SK-MEL-5 (cell line): Measurements from ENCODE around the gene IRF2BP1. TPM values are rescaled to one million over a fixed set of nuclear protein-coding genes. Genes with fewer than 3 reads are reported as not detected.
A peak's percentile ranks its signal among the peaks of the same experiment; 100 is the strongest.

Experiments used
- DNase-seq: peaks from one replicate; pipeline ENCODE4 v3.0.0-alpha.2; 2016; ENCODE audit warnings: low read depth, low spot score
- in situ Hi-C: cut with HindIII; loops from 2 replicates; pipeline ENCODE4 v1.10.0; 2016; ENCODE audit warnings: low sequenced_read_pairs, high pct_unique_total_duplicates, low pct_unique_long_range_greater_than_20kb
- total RNA-seq: library from RNA; depleted of rRNA; stranded (reverse); fragments of >200 nt; shearing (Covaris generic); gene quantifications from 2 replicates; pipeline ENCODE4 v1.2.3, GENCODE V29; 2014

IRF2BP1 gene
- total RNA-seq, 1 experiment from 2014 or later: 20.6 TPM

DNA sequence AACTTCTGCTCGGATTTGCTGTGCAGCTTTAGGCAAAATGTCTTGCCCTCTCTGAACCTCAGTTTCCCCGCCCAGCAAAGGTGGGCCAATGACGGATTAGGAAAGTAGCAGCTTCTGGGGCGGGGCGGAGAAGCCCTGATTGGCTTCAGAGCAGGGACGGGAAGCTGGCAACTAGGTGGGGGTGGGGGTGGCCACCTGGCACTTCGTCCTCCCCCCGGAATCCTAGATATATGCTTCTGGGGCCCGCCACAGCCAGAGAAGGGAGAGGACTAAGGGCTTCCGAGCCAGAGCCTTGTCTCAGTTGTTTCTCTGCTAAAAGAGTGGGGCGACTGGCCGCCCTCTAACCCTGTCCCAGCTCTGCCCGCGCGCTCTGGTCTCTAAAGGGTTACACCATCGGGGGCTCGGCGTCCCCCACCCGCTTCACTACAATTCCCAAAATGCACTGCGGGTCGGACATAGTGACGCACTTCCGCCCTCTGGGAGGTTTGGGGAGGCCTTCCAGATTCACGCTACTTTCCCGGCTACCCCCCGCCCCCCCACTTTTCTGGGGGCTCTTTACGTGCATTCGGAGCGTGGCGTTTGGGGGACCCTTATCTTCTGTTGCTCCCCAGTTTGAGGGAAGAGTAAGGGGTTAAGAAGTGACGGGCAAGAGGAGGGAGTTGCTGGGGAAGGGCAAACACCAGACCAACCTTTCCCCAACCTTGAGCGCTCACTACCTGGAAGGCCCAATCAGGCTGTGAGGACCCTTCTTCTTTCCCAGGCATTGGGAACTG is 672 bp upstream of the IRF2BP1 start:
- peak; percentile 92 for DNase-seq
- in situ Hi-C loops: no loop called here

DNA sequence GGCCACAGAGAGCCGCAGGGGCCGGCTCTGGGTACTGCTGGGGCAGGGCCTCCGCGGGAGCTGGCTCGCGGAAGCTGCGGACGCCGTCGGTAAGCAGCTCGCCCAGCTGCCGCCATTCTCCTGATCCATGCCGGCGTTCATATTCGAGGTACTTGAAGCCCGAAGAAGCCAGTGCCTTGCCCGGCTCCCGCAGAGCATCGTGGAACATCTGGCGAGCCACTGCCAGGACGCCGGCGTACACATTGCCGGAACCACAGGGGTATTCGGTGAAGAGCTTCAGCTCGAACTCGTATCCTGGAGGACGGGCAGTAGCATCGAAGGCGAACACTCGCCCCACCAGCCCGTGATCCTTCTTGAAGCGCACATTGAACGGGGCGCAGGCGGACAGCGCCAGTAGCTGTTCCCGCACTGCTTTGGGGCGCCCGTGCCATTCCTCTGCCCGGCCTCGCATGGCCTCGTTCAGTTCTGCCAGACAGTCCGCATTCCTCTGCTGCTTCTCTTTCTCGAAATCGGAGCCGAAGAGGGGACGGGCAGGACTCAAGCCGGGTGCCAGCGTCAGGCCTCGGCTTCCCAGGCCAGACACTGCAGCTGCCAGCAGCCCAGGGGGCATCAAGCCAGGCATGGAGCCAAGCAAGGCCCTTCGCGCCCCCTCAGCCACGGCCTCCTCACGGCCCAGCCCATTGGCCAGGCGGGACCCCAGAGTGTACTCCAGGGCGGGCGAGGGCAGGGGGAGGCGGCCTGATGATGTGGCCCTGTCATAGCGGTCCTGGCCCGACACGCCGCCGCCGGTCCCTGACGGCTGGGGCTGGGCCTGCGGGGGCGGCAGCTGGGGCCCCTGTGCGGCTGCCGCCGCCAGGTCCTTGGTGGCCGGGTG is 1.0 kb downstream of the IRF2BP1 start:
- in situ Hi-C loops: no loop called here
- no peak for DNase-seq

DNA sequence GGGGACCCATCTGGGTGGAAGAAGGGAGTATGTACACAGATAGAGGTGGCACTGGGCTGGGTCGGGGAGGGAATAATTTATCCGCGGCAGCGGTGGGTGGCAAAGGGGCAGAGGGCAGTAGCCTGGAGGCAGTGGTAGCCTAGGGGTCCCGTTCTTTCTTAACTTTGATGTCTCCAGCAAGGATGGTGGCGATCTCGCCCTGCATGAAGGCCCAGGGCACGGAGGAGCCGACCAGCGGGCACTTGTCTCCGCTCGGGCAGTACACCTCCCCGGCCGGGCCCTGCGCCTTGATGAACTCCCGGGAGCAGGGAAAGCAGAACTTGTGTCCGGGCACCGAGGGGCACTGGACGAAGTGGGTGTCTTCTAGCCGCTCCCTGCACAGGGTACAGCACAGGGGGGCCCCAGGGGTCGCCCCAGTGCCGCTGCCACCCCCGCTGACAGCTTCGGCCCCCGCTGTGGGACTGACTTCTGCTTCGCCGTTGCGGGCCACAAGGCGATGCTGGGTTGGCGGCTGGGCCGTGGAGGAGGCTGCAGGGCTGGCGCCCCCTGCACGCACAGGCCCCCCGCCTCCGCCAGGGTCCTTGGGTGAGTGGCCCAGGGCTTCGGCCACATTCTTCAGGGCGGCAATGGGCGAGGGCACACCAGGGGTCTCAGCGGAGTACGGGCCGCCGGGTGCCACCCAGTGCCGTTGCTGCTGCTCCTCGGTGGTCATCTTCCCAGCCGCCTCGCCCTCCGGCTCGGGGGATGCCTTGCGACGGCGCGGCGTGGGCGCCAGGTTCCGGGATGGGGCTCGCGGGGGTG is 1.9 kb downstream of the IRF2BP1 start:
- in situ Hi-C loops: no loop called here
- no peak for DNase-seq

DNA sequence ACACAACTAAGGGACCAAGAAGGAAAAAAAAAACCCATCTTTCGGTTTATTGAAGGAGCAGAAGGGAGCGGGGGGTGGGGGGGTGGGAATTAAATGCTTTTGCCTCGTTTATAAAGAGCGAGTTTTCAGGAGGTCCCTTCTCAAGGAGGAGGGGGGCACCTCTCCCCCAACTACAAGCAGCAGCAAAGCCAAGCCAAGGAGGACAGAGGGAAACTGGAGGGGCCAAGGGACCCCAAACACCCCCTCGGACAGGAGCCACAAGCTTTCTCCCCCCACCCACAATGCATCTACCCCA is 2.4 kb downstream of the IRF2BP1 start:
- DNase-seq: no peak
- in situ Hi-C loops: no loop called here

DNA sequence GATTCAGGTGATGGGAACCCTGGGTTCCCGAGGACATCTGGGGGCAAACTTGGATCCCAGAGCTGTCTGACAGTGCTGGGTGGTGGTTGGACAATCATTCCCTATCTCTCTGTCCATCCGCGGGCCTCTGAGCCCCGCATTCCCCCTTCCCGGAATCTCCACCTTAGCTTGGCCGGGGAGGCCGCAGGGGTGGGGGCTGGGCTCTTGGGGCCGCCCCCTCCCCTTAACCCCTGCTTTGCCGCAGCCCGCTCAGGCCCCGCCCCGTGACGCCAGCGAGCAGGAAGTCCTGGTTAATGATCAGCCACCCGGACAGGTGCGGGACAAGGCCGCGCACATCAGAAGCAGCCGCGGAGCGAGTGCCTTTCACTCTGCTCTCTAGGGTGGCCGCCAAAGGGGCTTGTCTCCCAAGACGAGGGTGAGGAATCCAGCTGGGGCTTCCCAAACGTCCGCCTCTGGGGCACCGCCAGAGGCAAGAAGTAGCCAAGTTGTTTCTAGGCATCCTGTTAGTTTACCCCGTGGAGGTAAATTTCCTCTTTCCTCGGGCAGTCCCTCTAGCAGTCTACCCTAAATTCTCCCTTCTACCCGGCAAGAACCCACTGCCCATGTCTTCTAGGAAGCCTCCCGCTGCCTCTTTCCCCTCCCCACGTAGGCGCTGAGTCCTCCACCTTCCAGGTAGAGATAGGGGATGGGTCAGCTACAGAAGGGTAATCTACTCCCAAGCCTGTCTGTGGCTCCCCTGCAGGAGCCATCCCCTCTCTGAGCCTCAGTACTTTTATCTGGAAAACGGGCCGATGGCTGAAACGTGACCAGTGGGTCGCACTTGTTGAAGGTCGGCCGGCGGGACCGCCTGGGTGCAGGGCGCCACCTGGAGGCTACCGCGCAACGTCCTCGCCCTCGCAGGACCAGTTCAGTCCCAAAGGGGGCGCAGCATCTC is 3.0 kb downstream of the IRF2BP1 start:
- in situ Hi-C loops: no loop called here
- DNase-seq: peak; percentile 79

DNA sequence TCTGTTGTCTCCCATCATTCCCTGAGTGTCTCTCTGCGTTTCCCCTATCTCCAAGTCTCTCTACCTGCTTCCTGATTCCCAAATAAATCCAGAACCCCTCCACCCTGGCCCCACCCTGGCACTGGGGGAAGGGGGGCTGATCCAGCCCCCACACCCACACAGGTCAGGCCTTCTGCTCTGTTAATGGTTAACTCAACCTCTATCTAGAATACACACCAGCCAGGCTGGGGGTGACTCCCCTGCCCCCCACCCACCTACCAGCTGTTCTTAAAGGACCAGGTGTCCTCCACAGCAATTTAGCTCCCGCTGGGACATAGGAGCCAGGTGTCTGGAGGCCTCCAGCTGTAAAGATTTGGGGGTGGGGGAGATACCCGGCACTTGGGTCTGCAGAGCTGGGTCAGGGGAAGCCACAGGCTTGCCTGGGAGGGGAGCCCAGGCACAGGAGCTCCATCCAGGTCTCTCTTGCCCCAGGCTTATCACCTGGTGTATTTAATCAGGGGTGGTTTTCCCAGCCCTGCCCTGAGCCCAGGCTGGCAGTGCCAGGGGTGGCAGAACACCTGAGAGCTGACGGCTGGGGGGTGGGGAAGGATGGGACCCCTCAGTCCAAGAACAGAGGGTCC is 3.9 kb downstream of the IRF2BP1 start:
- in situ Hi-C loops: no loop called here
- no peak for DNase-seq

DNA sequence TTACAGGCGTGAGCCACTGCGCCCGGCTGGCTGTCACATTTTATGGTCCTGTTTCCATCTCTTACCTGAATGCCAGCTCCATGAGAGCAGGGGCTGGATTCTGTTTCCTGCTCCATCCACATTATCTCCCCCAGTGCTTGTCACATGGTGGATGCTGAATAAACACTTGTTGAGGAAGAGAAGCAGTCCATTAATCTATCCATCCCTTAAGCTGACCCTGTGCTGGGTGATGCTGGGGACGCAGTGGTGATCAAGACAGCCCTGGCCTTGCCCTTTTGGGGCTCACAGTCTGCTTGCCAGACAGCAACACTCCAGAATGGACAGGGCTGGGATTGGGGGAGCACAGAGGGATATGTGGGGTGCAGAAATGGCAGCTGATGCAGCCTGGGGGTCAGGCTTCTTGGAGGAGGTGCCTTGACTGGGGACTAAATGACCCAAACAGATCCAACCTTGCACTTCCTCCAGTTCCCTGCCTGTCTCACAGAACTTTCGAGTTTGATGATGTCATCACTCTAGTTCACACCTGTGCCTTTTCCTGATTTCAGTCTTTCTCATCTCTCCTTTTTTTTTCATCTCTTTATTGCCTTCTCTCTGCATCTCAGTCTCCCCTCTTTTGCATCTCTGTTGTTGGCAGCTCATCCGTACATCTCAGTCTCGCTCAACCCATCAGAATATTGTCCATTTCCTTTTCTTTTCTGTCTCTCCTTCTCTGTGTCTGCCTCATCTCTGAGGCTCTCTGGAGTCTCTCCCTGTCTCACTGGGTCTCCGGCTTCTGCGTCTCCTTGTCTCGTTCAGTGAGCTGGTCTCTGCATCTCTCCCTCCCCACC is 4.6 kb downstream of the IRF2BP1 start:
- DNase-seq: no peak
- in situ Hi-C loops: no loop called here

DNA sequence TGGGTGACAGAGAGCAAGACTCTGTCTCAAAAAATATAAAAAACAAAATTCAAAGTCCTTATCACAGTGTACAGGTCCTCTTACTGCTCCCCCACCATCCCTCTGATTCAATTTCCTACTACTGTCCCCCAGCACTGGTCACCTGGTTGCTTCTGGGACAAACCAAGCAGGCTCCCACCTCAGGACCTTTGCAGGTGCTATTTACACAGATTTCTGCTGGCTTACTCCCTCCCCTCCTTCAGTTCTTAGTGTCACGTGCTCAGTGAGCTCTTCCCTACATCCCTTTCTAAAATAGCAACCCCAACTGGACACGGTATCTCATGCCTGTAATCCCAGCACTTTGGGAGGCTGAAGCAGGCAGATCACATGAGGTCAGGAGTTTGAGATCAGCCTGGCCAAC is 6.0 kb downstream of the IRF2BP1 start:
- in situ Hi-C loops: no loop called here
- no peak for DNase-seq

DNA sequence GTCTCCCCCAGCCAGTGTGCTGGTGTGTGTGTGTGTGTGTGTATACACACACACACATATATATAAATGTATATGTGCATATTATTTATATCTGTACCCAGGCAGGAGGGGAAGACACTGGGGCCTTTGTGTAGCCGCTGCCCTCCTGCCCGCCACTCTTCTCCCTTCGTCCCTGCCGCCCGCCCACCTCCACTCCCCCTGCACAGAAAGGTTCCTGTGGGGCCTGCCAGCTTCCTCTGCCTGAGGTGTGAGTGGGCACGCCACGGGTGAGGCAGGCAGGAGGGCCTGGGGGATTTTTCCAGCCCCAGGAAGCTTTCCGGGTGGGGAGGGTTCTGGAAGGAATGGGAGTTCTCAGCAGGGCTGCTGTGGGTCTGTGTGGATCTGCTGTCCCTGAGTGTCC is 6.9 kb downstream of the IRF2BP1 start:
- in situ Hi-C loops: no loop called here
- DNase-seq: peak; percentile 22

DNA sequence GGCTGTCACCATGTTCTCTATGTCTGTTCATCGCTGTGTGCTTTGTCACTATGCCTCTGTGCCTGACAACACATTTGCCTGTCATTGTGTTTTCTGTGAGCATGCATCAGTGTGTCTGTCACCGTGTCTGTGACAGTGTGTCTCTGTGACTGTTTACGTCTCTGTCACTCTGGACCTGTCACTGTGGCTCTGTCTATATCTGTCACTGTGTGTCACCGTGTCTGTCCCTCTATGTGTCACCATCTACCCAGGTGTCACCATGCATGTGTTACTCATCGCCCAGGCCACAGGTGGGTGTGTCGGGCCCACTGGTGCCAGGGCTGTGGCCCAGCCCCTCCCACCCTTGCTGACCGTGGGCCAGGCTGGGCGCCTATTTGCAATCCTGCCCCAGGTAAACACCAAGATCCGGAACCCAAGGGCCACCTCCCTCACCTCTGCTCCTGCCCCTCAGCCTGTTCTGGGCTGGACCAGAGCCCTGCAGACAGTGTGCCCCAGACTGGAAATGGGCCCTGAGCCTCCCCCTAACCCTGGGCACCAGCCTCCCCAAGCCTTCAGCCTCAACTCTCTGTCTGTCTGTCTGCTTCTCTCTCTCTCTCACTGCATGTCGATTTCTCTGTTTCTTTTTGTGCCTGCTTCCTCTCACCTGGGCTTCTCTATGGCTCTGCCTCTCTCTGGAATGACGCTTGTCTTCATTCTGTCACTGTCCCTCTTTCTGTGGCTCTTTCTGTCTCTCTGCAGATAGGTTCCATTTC is 7.7 kb downstream of the IRF2BP1 start:
- in situ Hi-C loops: no loop called here
- DNase-seq: no peak

DNA sequence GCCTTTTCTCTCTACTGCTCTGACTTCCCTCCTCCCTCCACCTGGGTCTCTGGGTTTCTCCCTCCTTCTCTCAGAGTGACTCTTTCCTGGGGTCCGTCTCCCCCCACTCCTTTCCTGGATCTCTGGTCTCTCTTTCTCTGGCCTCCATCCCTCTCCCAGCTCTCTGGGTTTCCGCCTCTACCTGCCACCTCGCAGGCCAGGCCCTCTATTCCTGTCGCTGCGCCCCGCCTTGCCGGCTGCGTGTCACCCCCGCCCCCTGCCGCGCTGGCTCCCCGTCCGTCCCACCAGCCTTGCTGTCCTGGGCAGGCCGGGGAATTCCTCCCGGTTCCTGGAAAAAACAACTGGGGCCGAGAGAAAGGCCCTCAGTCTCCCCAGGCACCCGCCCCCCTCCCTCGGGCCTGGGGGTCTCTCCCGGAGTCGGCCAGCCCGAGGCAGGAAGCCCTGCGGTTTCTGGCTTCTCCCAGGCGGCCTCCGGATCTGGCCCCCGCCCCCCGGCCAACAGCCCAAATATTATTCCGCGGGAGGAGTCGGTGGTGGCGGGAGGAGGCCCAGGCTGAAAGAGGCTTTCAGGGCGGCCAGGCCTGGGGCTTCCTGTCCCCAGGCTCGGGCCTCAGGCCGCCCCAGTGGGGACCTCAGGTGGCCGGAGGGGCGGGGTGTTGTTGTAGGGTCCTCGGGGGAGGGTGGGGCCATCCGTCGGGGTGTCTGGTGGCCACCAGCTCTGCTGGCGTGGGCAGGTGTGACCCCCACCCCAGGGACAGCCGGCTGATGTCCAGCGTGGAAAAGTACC is 9.3 kb downstream of the IRF2BP1 start:
- in situ Hi-C loops: no loop called here
- DNase-seq: no peak

DNA sequence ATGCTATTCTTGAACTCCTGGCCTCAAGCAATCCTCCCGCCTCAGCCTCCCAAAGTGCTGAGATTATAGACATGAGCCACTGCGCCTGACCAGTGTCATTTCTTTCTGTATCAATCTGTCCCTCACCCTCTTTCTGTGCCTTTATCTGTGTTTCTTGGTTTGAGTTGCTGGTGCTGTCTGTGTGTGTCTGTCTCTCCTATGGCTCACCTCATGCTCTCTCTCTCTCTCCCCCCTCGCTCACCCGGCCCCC is 9.9 kb downstream of the IRF2BP1 start:
- DNase-seq: no peak
- in situ Hi-C loops: no loop called here

DNA sequence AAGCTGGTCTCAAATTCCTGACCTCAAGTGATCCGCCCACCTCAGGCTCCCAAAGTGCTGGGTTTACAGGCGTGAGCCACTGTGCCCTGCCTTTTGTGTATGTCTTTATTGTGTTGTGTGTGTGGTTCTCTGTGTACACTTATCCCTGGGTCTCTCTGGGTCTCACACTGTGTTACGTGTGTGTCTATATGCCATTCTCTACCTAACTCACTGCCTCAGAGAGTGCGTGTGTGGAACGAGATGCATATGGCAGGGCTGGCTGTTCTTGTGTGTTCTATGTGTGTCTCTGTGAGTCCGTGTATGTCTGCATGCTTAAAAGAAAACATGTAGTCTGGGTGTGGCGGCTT is 11.3 kb downstream of the IRF2BP1 start:
- no peak for DNase-seq
- in situ Hi-C loops: no loop called here

DNA sequence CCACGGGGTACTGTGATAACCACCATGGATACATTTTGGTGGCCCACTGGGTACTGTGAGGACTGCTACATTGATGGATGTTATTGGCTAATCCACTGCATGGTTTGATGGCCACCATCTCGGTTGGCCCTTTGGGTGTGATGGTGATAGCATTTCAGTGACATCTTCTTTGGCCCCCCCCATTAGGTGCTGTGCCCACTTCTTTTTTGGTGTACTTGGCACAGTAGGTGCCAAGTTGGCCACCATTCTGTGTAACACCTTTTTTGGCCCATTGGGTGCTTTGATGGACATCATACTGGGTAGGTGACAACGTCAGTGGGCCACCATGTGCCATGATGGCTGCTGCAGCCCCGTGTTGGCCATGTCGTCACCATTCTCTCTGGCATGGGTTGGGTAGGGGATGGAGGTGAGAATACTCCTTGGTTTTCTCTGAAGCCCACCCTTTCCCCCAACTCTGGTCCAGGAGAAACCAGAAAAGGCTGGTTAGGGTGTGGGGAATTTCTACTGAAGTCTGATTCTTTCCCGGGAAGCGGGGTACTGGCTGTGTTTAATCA is 12.6 kb downstream of the IRF2BP1 start:
- DNase-seq: no peak
- in situ Hi-C loops: no loop called here
